Ectodermal cell (in vitro differentiated cells): Measurements from ENCODE around the gene DBF4B.

Source experiments
- H3K27ac ChIP-seq: 2 replicates; pipeline ENCODE4 v1.7.0; 2013; ENCODE audit warnings: mild to moderate bottlenecking, low read depth, low read length; ENCODE audit not compliant: insufficient read depth, poor library complexity, severe bottlenecking
- H3K27me3 ChIP-seq: 2 replicates; pipeline ENCODE4 v1.7.0; 2013; ENCODE audit warnings: mild to moderate bottlenecking, low read length; ENCODE audit not compliant: insufficient read depth, control insufficient read depth, poor library complexity, severe bottlenecking
- H3K36me3 ChIP-seq: one replicate; pipeline ENCODE4 v1.7.0; 2013; ENCODE audit warnings: low read length; ENCODE audit not compliant: control insufficient read depth, insufficient read depth
- H3K4me1 ChIP-seq: one replicate; pipeline ENCODE4 v1.7.0; 2013; ENCODE audit warnings: low read length; ENCODE audit not compliant: control insufficient read depth, insufficient read depth
- H3K4me3 ChIP-seq: 2 replicates; pipeline ENCODE4 v1.7.0; 2013; ENCODE audit warnings: low read depth, low read length, control low read depth; ENCODE audit not compliant: insufficient read depth
- H3K9me3 ChIP-seq: 2 replicates; pipeline ENCODE4 v1.7.0; 2013; ENCODE audit warnings: mild to moderate bottlenecking, low read length, moderate library complexity; ENCODE audit not compliant: control insufficient read depth
- WGBS, 2 experiments: methylation state at CpG; one replicate each; pipeline ENCODE4 v1.1.7; 2013; ENCODE audit warnings: missing lambda C conversion rate in 2 of 2; 5-methylcytosine and 5-hydroxymethylcytosine counted together

DBF4B gene

DNA sequence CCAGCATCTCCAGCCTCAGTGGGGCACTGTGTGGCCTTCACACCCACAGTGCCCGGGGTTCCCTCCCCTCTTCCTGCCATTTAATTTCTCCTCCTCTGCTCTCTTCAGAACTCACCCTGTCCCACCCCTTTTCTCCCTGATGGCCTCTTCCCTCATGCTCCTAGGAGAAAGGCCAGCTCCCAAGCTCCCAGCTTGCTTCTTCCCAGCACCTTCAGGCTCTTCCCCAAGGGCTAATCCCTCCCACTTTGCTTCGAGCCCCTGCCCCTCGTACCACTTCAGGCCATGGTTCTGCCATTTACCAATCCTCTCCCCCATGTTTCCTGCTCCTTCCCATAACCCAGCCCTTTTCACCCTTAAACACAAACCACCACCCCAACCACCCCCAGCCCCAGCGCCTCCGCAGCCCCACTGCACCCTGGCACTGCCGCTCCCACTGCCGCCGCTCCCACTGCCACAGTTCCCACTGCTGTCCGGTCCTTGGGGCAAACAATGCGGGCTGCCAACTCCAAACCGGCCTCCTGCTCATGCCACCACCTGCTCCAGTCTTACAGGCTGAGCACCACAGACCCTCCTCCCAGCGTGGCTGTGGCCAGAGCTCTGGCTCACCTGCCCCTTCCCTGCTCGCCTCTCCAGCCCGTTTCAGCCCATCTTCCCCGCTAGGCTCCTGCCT is 78.9 kb downstream of the DBF4B start:
- Histone ChIP-seq H3K4me3 (no peak overlapping the region), H3K27ac (no peak overlapping the region), H3K4me1 (peaks cover 5% of the 10 kb centered on the region), H3K27me3 (no peaks in the 10 kb centered on the region), H3K36me3 (no peaks in the 10 kb centered on the region), H3K9me3 (no peaks in the 10 kb centered on the region)
- WGBS, 2 experiments: 84 to 88% methylated on average over 15 of the region's 15 CpGs

DNA sequence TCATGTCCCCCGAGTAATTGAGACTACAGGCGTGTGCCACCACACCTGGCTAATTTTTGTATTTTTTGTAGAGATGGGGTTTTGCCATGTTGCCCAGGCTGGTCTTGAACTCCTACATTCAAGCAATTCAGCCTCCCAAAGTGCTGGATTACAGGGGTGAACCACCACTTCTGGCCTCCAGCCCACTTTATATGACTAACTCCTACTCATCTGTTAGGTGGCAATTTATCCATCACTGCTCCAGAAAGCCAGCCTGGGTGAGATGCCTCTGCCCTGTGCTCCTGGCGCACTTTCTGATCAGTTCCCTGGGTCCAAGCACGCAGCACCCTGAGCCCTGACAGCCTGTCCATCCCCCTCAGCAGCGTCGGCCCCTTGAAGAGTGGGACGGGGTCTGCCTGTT is 79.7 kb downstream of the DBF4B start:
- Histone ChIP-seq H3K27ac (no peak overlapping the region), H3K27me3 (no peaks in the 10 kb centered on the region), H3K9me3 (no peaks in the 10 kb centered on the region), H3K4me3 (no peak overlapping the region), H3K4me1 (peaks cover 3% of the 10 kb centered on the region), H3K36me3 (no peaks in the 10 kb centered on the region)
- WGBS, 2 experiments: 88 to 91% methylated on average over 7 of the region's 7 CpGs

DNA sequence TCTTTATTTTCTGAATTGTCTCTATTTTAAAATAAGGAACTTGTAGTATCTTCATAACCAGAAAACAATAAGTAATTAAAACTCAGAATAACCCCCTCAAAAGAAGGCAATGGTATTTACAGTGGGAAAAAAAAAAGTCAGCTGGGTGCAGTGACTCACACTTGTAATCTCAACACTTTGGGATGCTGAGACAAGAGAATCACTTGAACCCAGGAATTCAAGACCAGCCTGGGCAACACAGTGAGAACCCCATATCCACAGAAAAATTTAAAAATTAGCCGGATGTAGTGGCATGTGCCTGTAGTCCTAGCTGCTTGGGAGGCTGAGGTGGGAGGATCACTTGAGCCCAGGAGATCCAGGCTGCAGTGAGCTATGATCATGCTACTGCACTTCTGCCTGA is 83.8 kb downstream of the DBF4B start:
- H3K36me3 ChIP-seq: no peaks in the 10 kb centered on the region
- H3K27me3 ChIP-seq: no peaks in the 10 kb centered on the region
- no peaks in the 10 kb centered on the region for H3K9me3 ChIP-seq
- H3K4me1 ChIP-seq: peaks cover 6% of the 10 kb centered on the region
- H3K4me3 ChIP-seq: no peak overlapping the region
- WGBS, 2 experiments: 100% methylated on average over 1 of the region's 1 CpG
- no peak overlapping the region for H3K27ac ChIP-seq

GRCh38 chr17:44793885-44794842 is 85.7 kb downstream of the DBF4B start:
- H3K36me3 ChIP-seq: peaks cover 10% of the 10 kb centered on the region
- no peak overlapping the region for H3K4me3 ChIP-seq
- peak overlapping the region; percentile 72 for H3K27ac ChIP-seq
- no peaks in the 10 kb centered on the region for H3K9me3 ChIP-seq
- WGBS, 2 experiments: 89% methylated on average over 18 of the region's 18 CpGs
- peaks cover 6% of the 10 kb centered on the region for H3K4me1 ChIP-seq
- no peaks in the 10 kb centered on the region for H3K27me3 ChIP-seq

- H3K4me3 ChIP-seq: no peak overlapping the region
- H3K27me3 ChIP-seq: no peaks in the 10 kb centered on the region
- WGBS, 2 experiments: 72 to 79% methylated on average over 9 of the region's 10 CpGs
- H3K9me3 ChIP-seq: no peaks in the 10 kb centered on the region
- peaks cover 6% of the 10 kb centered on the region for H3K4me1 ChIP-seq
- peak overlapping the region; percentile 72 for H3K27ac ChIP-seq
- H3K36me3 ChIP-seq: peaks cover 10% of the 10 kb centered on the region
Observed at GRCh38 chr17:44794851-44795413, 86.5 kb downstream of the DBF4B start.

GRCh38 chr17:44795421-44795820 is 87.0 kb downstream of the DBF4B start:
- 87 to 92% methylated on average over 9 of the region's 9 CpGs for WGBS, 2 experiments
- H3K27me3 ChIP-seq: no peaks in the 10 kb centered on the region
- H3K27ac ChIP-seq: peak overlapping the region; percentile 26
- no peaks in the 10 kb centered on the region for H3K9me3 ChIP-seq
- H3K36me3 ChIP-seq: peaks cover 10% of the 10 kb centered on the region
- H3K4me3 ChIP-seq: no peak overlapping the region
- H3K4me1 ChIP-seq: peaks cover 6% of the 10 kb centered on the region

GRCh38 chr17:44795928-44796327 is 87.5 kb downstream of the DBF4B start:
- Histone ChIP-seq H3K4me3 (no peak overlapping the region), H3K27me3 (no peaks in the 10 kb centered on the region), H3K4me1 (peaks cover 6% of the 10 kb centered on the region), H3K9me3 (no peaks in the 10 kb centered on the region), H3K27ac (no peak overlapping the region), H3K36me3 (peaks cover 13% of the 10 kb centered on the region)
- 86 to 87% methylated on average over 10 of the region's 10 CpGs for WGBS, 2 experiments

GRCh38 chr17:44796731-44797130 is 88.3 kb downstream of the DBF4B start:
- WGBS, 2 experiments: 94 to 96% methylated on average over 8 to 9 of the region's 9 CpGs
- H3K36me3 ChIP-seq: peaks cover 19% of the 10 kb centered on the region
- no peaks in the 10 kb centered on the region for H3K9me3 ChIP-seq
- H3K4me1 ChIP-seq: peaks cover 6% of the 10 kb centered on the region
- no peaks in the 10 kb centered on the region for H3K27me3 ChIP-seq
- no peak overlapping the region for H3K27ac ChIP-seq
- no peak overlapping the region for H3K4me3 ChIP-seq

- Histone ChIP-seq H3K36me3 (peaks cover 28% of the 10 kb centered on the region), H3K9me3 (no peaks in the 10 kb centered on the region), H3K4me1 (peaks cover 6% of the 10 kb centered on the region), H3K4me3 (no peak overlapping the region), H3K27me3 (no peaks in the 10 kb centered on the region), H3K27ac (peak overlapping the region; percentile 26)
- 90 to 91% methylated on average over 11 of the region's 11 CpGs for WGBS, 2 experiments
Observed at GRCh38 chr17:44797802-44798201, 89.3 kb downstream of the DBF4B start.

GRCh38 chr17:44798356-44798755 is 89.9 kb downstream of the DBF4B start:
- peaks cover 6% of the 10 kb centered on the region for H3K4me1 ChIP-seq
- H3K36me3 ChIP-seq: peaks cover 33% of the 10 kb centered on the region
- H3K9me3 ChIP-seq: no peaks in the 10 kb centered on the region
- WGBS, 2 experiments: 95 to 96% methylated on average over 2 of the region's 2 CpGs
- no peak overlapping the region for H3K27ac ChIP-seq
- H3K4me3 ChIP-seq: no peak overlapping the region
- no peaks in the 10 kb centered on the region for H3K27me3 ChIP-seq
